Epidermal melanocyte (primary cell): ENCODE measurements around the gene RBM24.
"Not testable (repeated sequence)": the region's sequence is repeated elsewhere in the genome, so short reads cannot be mapped to it uniquely, and the experiment has no call there.

ENCODE experiments used
- DNase-seq: peaks from one replicate; pipeline ENCODE4 v3.0.0; 2011; ENCODE audit warnings: low spot score; ENCODE audit not compliant: insufficient read length

Gene RBM24

GRCh38 chr6:17291778-17292177 lies 10.6 kb downstream of the RBM24 start:
- DNase-seq: no peak

- no peak for DNase-seq
Observed at GRCh38 chr6:17292600-17293133, 11.5 kb downstream of the RBM24 start.

- DNase-seq: no peak
Observed at GRCh38 chr6:17293395-17293794, 12.2 kb downstream of the RBM24 start.

GRCh38 chr6:17297271-17298080 lies 16.3 kb downstream of the RBM24 start:
- DNase-seq: no peak

GRCh38 chr6:17298257-17298656 lies 17.1 kb downstream of the RBM24 start:
- DNase-seq: no peak

- DNase-seq: no peak
Observed at GRCh38 chr6:17299222-17299621, 18.1 kb downstream of the RBM24 start.

- DNase-seq: no peak
Observed at GRCh38 chr6:17299750-17300149, 18.6 kb downstream of the RBM24 start.

GRCh38 chr6:17300637-17301036 lies 19.5 kb downstream of the RBM24 start:
- no peak for DNase-seq

- DNase-seq: no peak
Observed at GRCh38 chr6:17303444-17303843, 22.3 kb downstream of the RBM24 start.

GRCh38 chr6:17305219-17306001 lies 24.2 kb downstream of the RBM24 start:
- no peak for DNase-seq

- DNase-seq: no peak
Observed at GRCh38 chr6:17311595-17312311, 30.6 kb downstream of the RBM24 start.

GRCh38 chr6:17313238-17313637 lies 32.1 kb downstream of the RBM24 start:
- DNase-seq: not testable (repeated sequence)

GRCh38 chr6:17313971-17314370 lies 32.8 kb downstream of the RBM24 start:
- no peak for DNase-seq

- no peak for DNase-seq
Observed at GRCh38 chr6:17315262-17315661, 34.1 kb downstream of the RBM24 start.

- no peak for DNase-seq
Observed at GRCh38 chr6:17318435-17319165, 37.4 kb downstream of the RBM24 start.

- DNase-seq: not testable (repeated sequence)
Observed at GRCh38 chr6:17320266-17320665, 39.1 kb downstream of the RBM24 start.

- DNase-seq: no peak
Observed at GRCh38 chr6:17331238-17331637, 50.1 kb downstream of the RBM24 start.

GRCh38 chr6:17334265-17334664 lies 53.1 kb downstream of the RBM24 start:
- DNase-seq: no peak

- no peak for DNase-seq
Observed at GRCh38 chr6:17336425-17336824, 55.3 kb downstream of the RBM24 start.

- no peak for DNase-seq
Observed at GRCh38 chr6:17339308-17339670, 58.1 kb downstream of the RBM24 start.
